ENCODE data around the gene HDHD5. TPM values are rescaled to one million over a fixed set of nuclear protein-coding genes. Genes with fewer than 3 reads are reported as not detected.
A peak's percentile ranks its signal among the peaks of the same experiment; 100 is the strongest.
"Not testable (repeated sequence)": the region's sequence is repeated elsewhere in the genome, so short reads cannot be mapped to it uniquely, and the experiment has no call there.

Gene HDHD5
- total RNA-seq, 1 donor from 2014 or later: 11.3 TPM

GRCh38 chr22:17157714-17158113, 1.4 kb downstream of the HDHD5 start:
- DNase-seq (ENCODE audit: low spot score): no peak

- no peak for DNase-seq (ENCODE audit: low spot score)
Observed at GRCh38 chr22:17155941-17156340, 3.1 kb downstream of the HDHD5 start.

GRCh38 chr22:17152971-17153370, 6.1 kb downstream of the HDHD5 start:
- no peak for DNase-seq (ENCODE audit: low spot score)

- DNase-seq (ENCODE audit: low spot score): no peak
Observed at GRCh38 chr22:17152340-17152739, 6.7 kb downstream of the HDHD5 start.

GRCh38 chr22:17149076-17149815, 9.8 kb downstream of the HDHD5 start:
- DNase-seq (ENCODE audit: low spot score): no peak

- not testable (repeated sequence) for DNase-seq (ENCODE audit: low spot score)
Observed at GRCh38 chr22:17147458-17147857, 11.6 kb downstream of the HDHD5 start.

- DNase-seq (ENCODE audit: low spot score): no peak
Observed at GRCh38 chr22:17145021-17145680, 13.9 kb downstream of the HDHD5 start.

- DNase-seq (ENCODE audit: low spot score): no peak
Observed at GRCh38 chr22:17143826-17144225, 15.3 kb downstream of the HDHD5 start.

- DNase-seq (ENCODE audit: low spot score): no peak
Observed at GRCh38 chr22:17143101-17143500, 16.0 kb downstream of the HDHD5 start.

GRCh38 chr22:17140826-17141766, 18.0 kb downstream of the HDHD5 start:
- DNase-seq (ENCODE audit: low spot score): no peak

GRCh38 chr22:17140022-17140421, 19.1 kb downstream of the HDHD5 start:
- DNase-seq (ENCODE audit: low spot score): no peak

- peak; percentile 68 for DNase-seq (ENCODE audit: low spot score)
Observed at GRCh38 chr22:17138513-17138912, 20.6 kb downstream of the HDHD5 start.

- no peak for DNase-seq (ENCODE audit: low spot score)
Observed at GRCh38 chr22:17137861-17138425, 21.1 kb downstream of the HDHD5 start.

GRCh38 chr22:17137170-17137569, 21.9 kb downstream of the HDHD5 start:
- DNase-seq (ENCODE audit: low spot score): no peak

- no peak for DNase-seq (ENCODE audit: low spot score)
Observed at GRCh38 chr22:17135153-17135760, 23.8 kb downstream of the HDHD5 start.

GRCh38 chr22:17133137-17133536, 25.9 kb downstream of the HDHD5 start:
- no peak for DNase-seq (ENCODE audit: low spot score)

- no peak for DNase-seq (ENCODE audit: low spot score)
Observed at GRCh38 chr22:17132112-17132511, 27.0 kb downstream of the HDHD5 start.

GRCh38 chr22:17131686-17132085, 27.4 kb downstream of the HDHD5 start:
- no peak for DNase-seq (ENCODE audit: low spot score)

- DNase-seq (ENCODE audit: low spot score): no peak
Observed at GRCh38 chr22:17130199-17130598, 28.9 kb downstream of the HDHD5 start.

GRCh38 chr22:17121233-17122195, 37.6 kb downstream of the HDHD5 start, which contains the start of gene TMEM121B:
TSS of gene TMEM121B (minus strand) at chr22:17121360. CDS start at chr22:17121127, 233 bp downstream.
- DNase-seq (ENCODE audit: low spot score): peak; percentile 57
